Gastrocnemius medialis (tissue), 4 donors: Measurements from ENCODE around the gene AIMP2. TPM values are rescaled to one million over a fixed set of nuclear protein-coding genes. Genes with fewer than 3 reads are reported as not detected.
"Not testable (repeated sequence)": the region's sequence is repeated elsewhere in the genome, so short reads cannot be mapped to it uniquely, and the experiment has no call there.

Experiments used
- ATAC-seq, 2 donors: fragments of 150-250 bp; one replicate each; pipeline ENCODE4 v1.9.1; 2016
- DNase-seq, 2 donors: peaks; one replicate each; pipeline ENCODE4 v3.0.0-alpha.2; 2019
- H3K27ac ChIP-seq, 4 donors: fragments of 200-600 bp; sonication (generic); 1 replicate in 1 of 4; 2 replicates in 3 of 4; pipeline ENCODE4 v1.5.1; 2016 to 2018; ENCODE audit warnings: mild to moderate bottlenecking in 2 of 4, moderate library complexity in 1 of 4
- H3K27me3 ChIP-seq, 3 donors: fragments of 200-600 bp; sonication (generic) in 2 of 3; 1 replicate in 1 of 3; 2 replicates in 2 of 3; pipeline versions ENCODE4 v1.5.1 to v1.6.0; 2016 to 2019; ENCODE audit warnings: mild to moderate bottlenecking in 1 of 3, moderate library complexity in 1 of 3
- H3K36me3 ChIP-seq, 2 donors: fragments of 200-600 bp; sonication (generic) in 1 of 2; one replicate each; pipeline ENCODE4 v1.5.1; 2017 to 2018
- H3K4me1 ChIP-seq, 2 donors: fragments of 200-600 bp; sonication (generic) in 1 of 2; one replicate each; pipeline ENCODE4 v1.5.1; 2016 to 2017; ENCODE audit warnings: mild to moderate bottlenecking in 2 of 2
- H3K4me3 ChIP-seq, 4 donors: fragments of 200-600 bp; sonication (generic) in 3 of 4; 1 replicate in 1 of 4; 2 replicates in 3 of 4; pipeline ENCODE4 v1.5.1; 2016 to 2019; ENCODE audit warnings: mild to moderate bottlenecking in 2 of 4
- H3K9me3 ChIP-seq, 3 donors: fragments of 200-600 bp; sonication (generic) in 2 of 3; 1 replicate in 1 of 3; 2 replicates in 2 of 3; pipeline ENCODE4 v1.5.1; 2016 to 2019
- CTCF ChIP-seq, 5 experiments: fragments of 450-650 bp in 3 of 5; fragments of 200-600 bp in 2 of 5; sonication (generic) in 2 of 5; IDR thresholded peaks in 4 of 5; conservative IDR thresholded peaks in 1 of 5; 1 replicate in 4 of 5; 2 replicates in 1 of 5; pipeline ENCODE4 v1.5.1; 2016 to 2019; ENCODE audit warnings: antibody characterized with exemption in 5 of 5, mild to moderate bottlenecking in 3 of 5, moderate library complexity in 3 of 5
- POLR2A ChIP-seq, 2 donors: fragments of 450-650 bp; IDR thresholded peaks; one replicate each; pipeline ENCODE4 v1.6.1; 2017; ENCODE audit warnings: antibody characterized with exemption in 2 of 2, mild to moderate bottlenecking in 2 of 2, moderate library complexity in 2 of 2
- in situ Hi-C, 4 donors: fragments of 200-750 bp; cut with MboI; loops; one replicate each; pipeline versions ENCODE4 v1.15.0 to v1.8.0; 2017; ENCODE audit warnings: low sequenced_read_pairs in 4 of 4
- intact Hi-C: fragments of 100-400 bp; cut with DNase I; formaldehyde crosslinking; loops from one replicate; pipeline ENCODE4 v1.15.1; 2023; ENCODE audit warnings: low total_unique reads
- total RNA-seq, 4 donors: library from RNA; depleted of rRNA; stranded (reverse); fragments of >200 nt; gene quantifications; one replicate each; pipeline versions ENCODE4 v1.1.0 to v1.2.3, GENCODE V29; 2016

The AIMP2 gene
- total RNA-seq, 4 donors from 2014 or later = 99.1 to 272 (median 194) TPM

- no peak overlapping the region for H3K4me3 ChIP-seq
- no peaks in the 10 kb centered on the region for H3K9me3 ChIP-seq
- no peak for TF ChIP-seq CTCF (IDR thresholded peaks at IDR 0.05 in 4 of 5, conservative IDR thresholded peaks at IDR 0.05 in 1 of 5)
- no peak for TF ChIP-seq POLR2A (IDR thresholded peaks at IDR 0.05)
- peaks cover 5 to 69% of the 10 kb centered on the region in 2 donors for H3K36me3 ChIP-seq
- in situ Hi-C loops = no loop called here
- no peaks in the 10 kb centered on the region for H3K27me3 ChIP-seq
- DNase-seq (no peak), ATAC-seq (no peak)
- no peak overlapping the region for H3K27ac ChIP-seq
- intact Hi-C loops = no loop called here
- no peaks in the 10 kb centered on the region for H3K4me1 ChIP-seq
Observed at GRCh38 chr7:6049780-6050179, 40.7 kb downstream of the AIMP2 start.

- in situ Hi-C loops, ATAC-seq, H3K27ac ChIP-seq, H3K4me3 ChIP-seq, H3K4me1 ChIP-seq, intact Hi-C loops, H3K27me3 ChIP-seq, H3K9me3 ChIP-seq, DNase-seq: not testable (repeated sequence)
- peaks cover 5 to 57% of the 10 kb centered on the region in 2 donors for H3K36me3 ChIP-seq
Observed at GRCh38 chr7:6051185-6051584, 42.1 kb downstream of the AIMP2 start.

GRCh38 chr7:6056616-6057015 is 47.5 kb downstream of the AIMP2 start:
- in situ Hi-C loops (no loop called here), intact Hi-C loops (no loop called here)
- no peak for TF ChIP-seq CTCF (IDR thresholded peaks at IDR 0.05 in 4 of 5, conservative IDR thresholded peaks at IDR 0.05 in 1 of 5)
- Histone ChIP-seq H3K36me3 (peaks cover 0 to 23% of the 10 kb centered on the region in 2 donors), H3K27me3 (no peaks in the 10 kb centered on the region), H3K4me3 (no peak overlapping the region), H3K9me3 (no peaks in the 10 kb centered on the region), H3K27ac (no peak overlapping the region), H3K4me1 (peaks cover 14 to 15% of the 10 kb centered on the region in 2 donors)
- DNase-seq (no peak), ATAC-seq (no peak)

- intact Hi-C loops (no loop called here), in situ Hi-C loops (no loop called here)
- H3K4me3 ChIP-seq = peak overlapping the region; percentile 62 to 94 (median 70)
- TF ChIP-seq CTCF (IDR thresholded peaks at IDR 0.05 in 4 of 5, conservative IDR thresholded peaks at IDR 0.05 in 1 of 5) (no peak), POLR2A (IDR thresholded peaks at IDR 0.05) (no peak)
- H3K27ac ChIP-seq = peak overlapping the region in 2 of 4 donors; percentile 76 to 88
- peaks cover 0 to 23% of the 10 kb centered on the region in 2 donors for H3K36me3 ChIP-seq
- no peaks in the 10 kb centered on the region for H3K27me3 ChIP-seq
- peaks cover 14 to 15% of the 10 kb centered on the region in 2 donors for H3K4me1 ChIP-seq
- no peak for ATAC-seq
- no peaks in the 10 kb centered on the region for H3K9me3 ChIP-seq
- no peak for DNase-seq
Observed at GRCh38 chr7:6057316-6058129, 48.5 kb downstream of the AIMP2 start.

GRCh38 chr7:6059941-6060340 is 50.9 kb downstream of the AIMP2 start:
- H3K4me3 ChIP-seq = not testable (repeated sequence)

More at GRCh38 chr7:6059941-6060340, 50.9 kb downstream of the AIMP2 start:
- intact Hi-C loops, H3K27me3 ChIP-seq, H3K27ac ChIP-seq, in situ Hi-C loops, H3K9me3 ChIP-seq, H3K36me3 ChIP-seq, ATAC-seq, DNase-seq: not testable (repeated sequence)
- H3K4me1 ChIP-seq = peaks cover 14 to 15% of the 10 kb centered on the region in 2 donors
